GM10248 (cell line): Measurements from ENCODE around the gene THAP5.
"Not testable (repeated sequence)": the region's sequence is repeated elsewhere in the genome, so short reads cannot be mapped to it uniquely, and the experiment has no call there.

Experiments used
- CTCF ChIA-PET: fragments of 300-600 bp; sonication (Branson Sonifier 250); formaldehyde crosslinking; extraction: SDS; loops from one replicate; lab custom pipeline; 2021; ENCODE audit warnings: antibody characterized with exemption; lab: Yijun Ruan, JAX
- POLR2A ChIA-PET: fragments of 350-650 bp; sonication (Branson Sonifier 250); formaldehyde crosslinking; extraction: SDS; loops from one replicate; lab custom pipeline; 2020; ENCODE audit warnings: antibody characterized with exemption; lab: Yijun Ruan, JAX
- DNase-seq: peaks from one replicate; pipeline ENCODE4 v3.0.0; 2012; ENCODE audit errors: extremely low spot score
- CTCF ChIP-seq: IDR thresholded peaks from 2 replicates; pipeline ENCODE4 v1.5.1; 2012; ENCODE audit warnings: mild to moderate bottlenecking, low read depth; ENCODE audit errors: extremely low read depth, missing control alignments, control extremely low read depth

Gene THAP5

DNA sequence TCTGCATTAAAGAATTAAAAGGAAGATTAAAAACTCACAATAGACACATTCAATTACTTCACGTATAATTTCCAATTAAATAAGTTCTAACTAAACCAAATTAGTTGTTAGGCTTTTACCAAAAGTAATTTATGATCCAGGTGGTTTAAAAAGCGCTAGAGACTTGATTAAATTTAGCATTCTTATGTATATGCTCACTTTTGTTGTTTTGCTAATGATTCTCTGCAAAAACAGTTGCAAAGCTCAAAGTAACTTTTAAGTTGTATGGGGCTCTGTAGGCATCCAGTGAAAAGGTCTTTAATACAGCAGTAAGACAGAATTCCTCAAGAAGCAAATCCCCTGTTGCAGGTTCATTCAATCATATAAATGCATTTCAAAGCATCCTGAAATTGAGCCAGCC is 28.0 kb downstream of the THAP5 start:
- POLR2A ChIA-PET = no interaction called here
- no peak for DNase-seq
- CTCF ChIA-PET = interaction anchor here (1.2 to 1.9 kb wide), 2 partner anchors 11 to 24 kb away, joined by 3 to 4 read pairs; no protein-coding TSS in a partner anchor
- no peak for TF ChIP-seq CTCF

GRCh38 chr7:108538685-108539084 is 30.8 kb downstream of the THAP5 start:
- DNase-seq, POLR2A ChIA-PET: not testable (repeated sequence)
- CTCF ChIA-PET = interaction anchor here (1.5 kb wide), 1 partner anchor 41 kb away, joined by 4 read pairs; no protein-coding TSS in a partner anchor

GRCh38 chr7:108538236-108538635 is 31.3 kb downstream of the THAP5 start:
- DNase-seq, POLR2A ChIA-PET: not testable (repeated sequence)
- CTCF ChIA-PET = interaction anchor here (1.5 kb wide), 1 partner anchor 41 kb away, joined by 4 read pairs; no protein-coding TSS in a partner anchor

DNA sequence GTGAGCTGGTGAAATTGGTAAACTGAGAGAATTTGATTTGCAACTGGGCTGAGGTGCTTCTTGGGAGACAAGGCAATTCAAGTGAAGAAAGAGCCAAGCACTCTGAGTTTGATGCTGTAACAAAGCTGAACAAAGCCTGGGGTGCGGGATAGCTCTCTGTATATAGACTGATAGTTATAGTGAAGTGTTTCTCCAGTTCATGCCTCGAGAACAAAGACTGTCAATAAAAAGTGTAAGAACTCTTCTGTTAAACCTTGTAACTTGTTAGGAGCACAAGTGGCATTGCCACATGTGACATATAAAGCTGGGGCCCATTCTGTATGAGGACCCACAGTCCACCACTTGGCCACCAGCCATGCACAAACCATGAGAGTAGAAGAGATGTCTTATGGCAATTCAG is 32.3 kb downstream of the THAP5 start:
- ChIA-PET CTCF (interaction anchor here (1.2 to 1.5 kb wide), 3 partner anchors 11 to 40 kb away, joined by 3 to 6 read pairs (median 4); partner anchors contain the start of genes DNAJB9 and THAP5), POLR2A (no interaction called here)
- no peak for DNase-seq
- no peak for TF ChIP-seq CTCF

- no peak for DNase-seq
- ChIA-PET POLR2A (no interaction called here), CTCF (no interaction called here)
- TF ChIP-seq CTCF = no peak
Measured at GRCh38 chr7:108535744-108536143, 33.8 kb downstream of the THAP5 start.

- CTCF ChIA-PET = no interaction called here
- no peak for DNase-seq
- TF ChIP-seq CTCF = no peak
- POLR2A ChIA-PET = no interaction called here
Measured at GRCh38 chr7:108535257-108535656, 34.2 kb downstream of the THAP5 start.

DNA sequence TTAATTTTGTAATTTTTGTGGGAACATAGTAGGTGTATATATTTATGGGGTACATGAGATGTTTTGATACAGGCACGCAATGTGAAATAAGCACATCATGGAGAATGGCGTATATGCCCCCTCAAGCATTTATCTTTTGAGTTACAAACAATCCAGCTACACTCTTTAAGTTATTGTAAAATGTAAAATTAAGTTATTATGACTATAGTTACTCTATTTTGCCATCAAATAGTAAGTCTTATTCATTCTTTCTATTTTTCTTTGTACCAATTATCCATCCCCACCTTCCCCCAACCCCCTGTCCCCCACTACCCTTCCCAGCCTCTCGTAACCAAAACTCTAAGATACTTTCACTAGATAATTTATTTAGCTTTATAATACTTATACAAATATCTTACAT is 35.8 kb downstream of the THAP5 start:
- ChIA-PET POLR2A (no interaction called here), CTCF (interaction anchor here (1.2 to 1.3 kb wide), 2 partner anchors 19 to 26 kb away, joined by 3 to 7 read pairs; no protein-coding TSS in a partner anchor)
- TF ChIP-seq CTCF = no peak
- no peak for DNase-seq

GRCh38 chr7:108529341-108529740 is 40.2 kb downstream of the THAP5 start:
- ChIA-PET POLR2A (no interaction called here), CTCF (interaction anchor here (1.6 kb wide), 1 partner anchor 32 kb away, joined by 4 read pairs; no protein-coding TSS in a partner anchor)
- DNase-seq = no peak
- TF ChIP-seq CTCF = no peak
